Measurements from ENCODE around the gene KIF16B. TPM values are rescaled to one million over a fixed set of nuclear protein-coding genes. Genes with fewer than 3 reads are reported as not detected.

The KIF16B gene
- total and polyA plus RNA-seq, 2 of the 8 experiments (the other 6 are each of a cell fraction or from before 2014, with no cell fraction given) = 3.0 to 9.2 TPM

DNA sequence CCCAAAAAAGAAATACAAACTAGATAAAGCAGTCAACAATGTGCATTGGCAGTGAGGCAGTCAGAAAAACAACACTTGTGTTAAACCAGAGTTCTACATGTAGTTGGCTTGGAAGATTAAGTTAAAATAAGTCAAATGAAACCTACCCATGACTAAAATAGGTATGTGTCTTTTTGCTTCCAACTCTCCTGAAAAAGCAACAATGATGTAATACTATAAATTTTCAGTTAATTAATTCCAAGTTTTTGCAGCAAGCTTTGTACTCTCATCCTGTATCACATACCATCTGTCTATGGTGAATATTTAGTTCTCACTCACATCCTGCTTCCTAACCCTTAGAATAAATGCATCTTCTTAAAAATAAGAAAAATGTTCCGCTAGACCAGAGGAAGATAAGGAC lies 261.5 kb downstream of the KIF16B start (continued):
- TF ChIP-seq CHD7 (IDR thresholded peaks at IDR 0.05; ENCODE audit: insufficient replicate concordance, low read length) (no peak), RXRA (IDR thresholded peaks at IDR 0.05; ENCODE audit: insufficient read depth, low read depth, low read length) (no peak), RNF2 (IDR thresholded peaks at IDR 0.05; ENCODE audit: borderline replicate concordance, low read depth, low read length, missing control alignments, poor library complexity, severe bottlenecking) (no peak), SAP30 (IDR thresholded peaks at IDR 0.05; ENCODE audit: insufficient read depth, insufficient replicate concordance, low read length) (no peak), SP2 (IDR thresholded peaks at IDR 0.05; ENCODE audit: low read length) (no peak), NANOG (IDR thresholded peaks at IDR 0.05; ENCODE audit: insufficient read depth, low read depth, low read length, poor library complexity, severe bottlenecking) (no peak), TEAD4 (IDR thresholded peaks at IDR 0.05; ENCODE audit: low read depth, low read length) (no peak), SIX5 (IDR thresholded peaks at IDR 0.05; ENCODE audit: low read depth, low read length) (no peak)
- TF ChIP-seq, protein P1, sequence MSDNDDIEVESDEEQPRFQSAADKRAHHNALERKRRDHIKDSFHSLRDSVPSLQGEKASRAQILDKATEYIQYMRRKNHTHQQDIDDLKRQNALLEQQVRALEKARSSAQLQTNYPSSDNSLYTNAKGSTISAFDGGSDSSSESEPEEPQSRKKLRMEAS (IDR thresholded peaks at IDR 0.05) = no peak

Data from H1 (cell line).